ENCODE data around the gene KIAA1191. TPM values are rescaled to one million over a fixed set of nuclear protein-coding genes. Genes with fewer than 3 reads are reported as not detected.

KIAA1191 gene
- total and polyA plus RNA-seq, 4 donors: 57.2 to 78.4 (median 77.9) TPM

- H3K4me1 ChIP-seq (ENCODE audit: control insufficient read depth in 1 of 2, insufficient read depth in 2 of 2, low read length in 2 of 2): no peaks in the 10 kb centered on the region
- H3K27ac ChIP-seq (ENCODE audit: low read depth in 1 of 2, low read length in 2 of 2): no peak overlapping the region
- peaks cover 2 to 6% of the 10 kb centered on the region in 2 donors for H3K36me3 ChIP-seq (ENCODE audit: control insufficient read depth in 1 of 2, insufficient read depth in 2 of 2, low read length in 1 of 2)
- H3K27me3 ChIP-seq (ENCODE audit: control insufficient read depth in 1 of 2, insufficient read depth in 2 of 2, low read length in 1 of 2): no peaks in the 10 kb centered on the region
- 59 to 76% methylated on average over 2 of the region's 2 CpGs for WGBS, 2 donors
- no peak for DNase-seq
- H3K4me3 ChIP-seq (ENCODE audit: low read length in 2 of 2): no peak overlapping the region
- intact Hi-C loops (cut with DNase I): no loop called here
- no peak for ATAC-seq (ENCODE audit: low FRiP score)
- no peaks in the 10 kb centered on the region for H3K9me3 ChIP-seq (ENCODE audit: control insufficient read depth, low read length)
These were observed 18.7 kb downstream of the KIAA1191 start for GRCh38 chr5:176342766-176343458.

- Histone ChIP-seq H3K9me3 (ENCODE audit: control insufficient read depth, low read length) (no peaks in the 10 kb centered on the region), H3K27ac (ENCODE audit: low read depth in 1 of 2, low read length in 2 of 2) (no peak overlapping the region)
- 82 to 92% methylated on average over 1 of the region's 1 CpG for WGBS, 2 donors
These were observed 19.4 kb downstream of the KIAA1191 start for GRCh38 chr5:176342158-176342483.

GRCh38 chr5:176341325-176342157 lies 20.0 kb downstream of the KIAA1191 start:
- no peak for DNase-seq
- no peaks in the 10 kb centered on the region for H3K4me1 ChIP-seq (ENCODE audit: control insufficient read depth in 1 of 2, insufficient read depth in 2 of 2, low read length in 2 of 2)
- no peak for ATAC-seq (ENCODE audit: low FRiP score)
- WGBS, 2 donors: 77 to 94% methylated on average over 2 of the region's 2 CpGs
- no peak overlapping the region for H3K27ac ChIP-seq (ENCODE audit: low read depth in 1 of 2, low read length in 2 of 2)
- H3K36me3 ChIP-seq (ENCODE audit: control insufficient read depth in 1 of 2, insufficient read depth in 2 of 2, low read length in 1 of 2): peaks cover 4 to 6% of the 10 kb centered on the region in 2 donors
- H3K27me3 ChIP-seq (ENCODE audit: control insufficient read depth in 1 of 2, insufficient read depth in 2 of 2, low read length in 1 of 2): no peaks in the 10 kb centered on the region
- H3K9me3 ChIP-seq (ENCODE audit: control insufficient read depth, low read length): no peaks in the 10 kb centered on the region
- intact Hi-C loops (cut with DNase I): no loop called here
- no peak overlapping the region for H3K4me3 ChIP-seq (ENCODE audit: low read length in 2 of 2)

More at GRCh38 chr5:176342158-176342483, 19.4 kb downstream of the KIAA1191 start:
- DNase-seq: no peak
- ATAC-seq (ENCODE audit: low FRiP score): no peak
- H3K27me3 ChIP-seq (ENCODE audit: control insufficient read depth in 1 of 2, insufficient read depth in 2 of 2, low read length in 1 of 2): no peaks in the 10 kb centered on the region
- H3K4me3 ChIP-seq (ENCODE audit: low read length in 2 of 2): no peak overlapping the region
- H3K36me3 ChIP-seq (ENCODE audit: control insufficient read depth in 1 of 2, insufficient read depth in 2 of 2, low read length in 1 of 2): peaks cover 4 to 6% of the 10 kb centered on the region in 2 donors
- no peaks in the 10 kb centered on the region for H3K4me1 ChIP-seq (ENCODE audit: control insufficient read depth in 1 of 2, insufficient read depth in 2 of 2, low read length in 2 of 2)
- intact Hi-C loops (cut with DNase I): no loop called here

- intact Hi-C loops (cut with DNase I): no loop called here
These were observed 22.3 kb downstream of the KIAA1191 start for GRCh38 chr5:176339304-176339703.

GRCh38 chr5:176337913-176338312 lies 23.7 kb downstream of the KIAA1191 start:
- Histone ChIP-seq H3K27me3 (ENCODE audit: control insufficient read depth in 1 of 2, insufficient read depth in 2 of 2, low read length in 1 of 2) (no peaks in the 10 kb centered on the region), H3K27ac (ENCODE audit: low read depth in 1 of 2, low read length in 2 of 2) (no peak overlapping the region), H3K4me3 (ENCODE audit: low read length in 2 of 2) (no peak overlapping the region), H3K36me3 (ENCODE audit: control insufficient read depth in 1 of 2, insufficient read depth in 2 of 2, low read length in 1 of 2) (peaks cover 5 to 6% of the 10 kb centered on the region in 2 donors), H3K4me1 (ENCODE audit: control insufficient read depth in 1 of 2, insufficient read depth in 2 of 2, low read length in 2 of 2) (no peaks in the 10 kb centered on the region), H3K9me3 (ENCODE audit: control insufficient read depth, low read length) (no peaks in the 10 kb centered on the region)
- WGBS, 2 donors: 69 to 75% methylated on average over 1 of the region's 1 CpG
- DNase-seq (no peak), ATAC-seq (ENCODE audit: low FRiP score) (no peak)
- intact Hi-C loops (cut with DNase I): no loop called here

More at GRCh38 chr5:176339304-176339703, 22.3 kb downstream of the KIAA1191 start:
- H3K36me3 ChIP-seq (ENCODE audit: control insufficient read depth in 1 of 2, insufficient read depth in 2 of 2, low read length in 1 of 2): peaks cover 3 to 4% of the 10 kb centered on the region in 2 donors
- no peaks in the 10 kb centered on the region for H3K9me3 ChIP-seq (ENCODE audit: control insufficient read depth, low read length)
- WGBS, 2 donors: 91 to 92% methylated on average over 5 of the region's 5 CpGs
- H3K4me1 ChIP-seq (ENCODE audit: control insufficient read depth in 1 of 2, insufficient read depth in 2 of 2, low read length in 2 of 2): no peaks in the 10 kb centered on the region
- no peak for ATAC-seq (ENCODE audit: low FRiP score)
- DNase-seq: no peak
- no peaks in the 10 kb centered on the region for H3K27me3 ChIP-seq (ENCODE audit: control insufficient read depth in 1 of 2, insufficient read depth in 2 of 2, low read length in 1 of 2)
- H3K27ac ChIP-seq (ENCODE audit: low read depth in 1 of 2, low read length in 2 of 2): no peak overlapping the region
- H3K4me3 ChIP-seq (ENCODE audit: low read length in 2 of 2): no peak overlapping the region

- no peaks in the 10 kb centered on the region for H3K27me3 ChIP-seq (ENCODE audit: control insufficient read depth in 1 of 2, insufficient read depth in 2 of 2, low read length in 1 of 2)
- ATAC-seq (ENCODE audit: low FRiP score) (no peak), DNase-seq (no peak)
- H3K36me3 ChIP-seq (ENCODE audit: control insufficient read depth in 1 of 2, insufficient read depth in 2 of 2, low read length in 1 of 2): peaks cover 5 to 6% of the 10 kb centered on the region in 2 donors
- no peaks in the 10 kb centered on the region for H3K9me3 ChIP-seq (ENCODE audit: control insufficient read depth, low read length)
- intact Hi-C loops (cut with DNase I): no loop called here
- no peak overlapping the region for H3K4me3 ChIP-seq (ENCODE audit: low read length in 2 of 2)
- H3K4me1 ChIP-seq (ENCODE audit: control insufficient read depth in 1 of 2, insufficient read depth in 2 of 2, low read length in 2 of 2): no peaks in the 10 kb centered on the region
- no peak overlapping the region for H3K27ac ChIP-seq (ENCODE audit: low read depth in 1 of 2, low read length in 2 of 2)
These were observed 27.4 kb downstream of the KIAA1191 start for GRCh38 chr5:176334031-176334770.

DNA sequence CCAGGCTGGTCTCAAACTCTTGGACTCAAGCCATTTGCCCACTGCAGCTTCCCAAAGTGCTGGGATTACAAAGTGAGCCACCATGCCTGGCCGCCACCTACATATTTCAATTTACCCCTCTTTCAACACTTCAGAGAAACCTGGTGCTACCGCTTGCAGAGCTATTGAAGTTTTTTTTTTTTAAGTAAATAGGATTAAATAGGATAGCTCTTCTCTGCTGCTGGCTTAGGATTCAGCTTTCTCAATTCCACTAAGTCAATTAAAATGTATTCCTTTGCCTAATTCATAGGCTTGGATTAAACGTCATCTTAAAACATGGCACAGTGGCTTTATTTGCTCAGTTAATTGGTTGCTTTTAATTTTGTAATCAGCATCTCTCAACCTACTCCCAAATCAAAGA lies 41.0 kb downstream of the KIAA1191 start:
- intact Hi-C loops (cut with DNase I): no loop called here
- no peak for DNase-seq
- Histone ChIP-seq H3K9me3 (ENCODE audit: control insufficient read depth, low read length) (no peaks in the 10 kb centered on the region), H3K4me1 (ENCODE audit: control insufficient read depth in 1 of 2, insufficient read depth in 2 of 2, low read length in 2 of 2) (no peaks in the 10 kb centered on the region), H3K27ac (ENCODE audit: low read depth in 1 of 2, low read length in 2 of 2) (no peak overlapping the region), H3K36me3 (ENCODE audit: control insufficient read depth in 1 of 2, insufficient read depth in 2 of 2, low read length in 1 of 2) (peaks cover 2 to 5% of the 10 kb centered on the region in 2 donors), H3K4me3 (ENCODE audit: low read length in 2 of 2) (no peak overlapping the region), H3K27me3 (ENCODE audit: control insufficient read depth in 1 of 2, insufficient read depth in 2 of 2, low read length in 1 of 2) (no peaks in the 10 kb centered on the region)
- WGBS, 2 donors: 92 to 97% methylated on average over 3 of the region's 3 CpGs
- no peak for ATAC-seq (ENCODE audit: low FRiP score)

GRCh38 chr5:176319827-176320554 lies 41.6 kb downstream of the KIAA1191 start:
- no peak for ATAC-seq (ENCODE audit: low FRiP score)
- 86 to 87% methylated on average over 9 of the region's 9 CpGs for WGBS, 2 donors
- Histone ChIP-seq H3K9me3 (ENCODE audit: control insufficient read depth, low read length) (no peaks in the 10 kb centered on the region), H3K4me3 (ENCODE audit: low read length in 2 of 2) (no peak overlapping the region), H3K27me3 (ENCODE audit: control insufficient read depth in 1 of 2, insufficient read depth in 2 of 2, low read length in 1 of 2) (no peaks in the 10 kb centered on the region), H3K27ac (ENCODE audit: low read depth in 1 of 2, low read length in 2 of 2) (no peak overlapping the region), H3K4me1 (ENCODE audit: control insufficient read depth in 1 of 2, insufficient read depth in 2 of 2, low read length in 2 of 2) (no peaks in the 10 kb centered on the region), H3K36me3 (ENCODE audit: control insufficient read depth in 1 of 2, insufficient read depth in 2 of 2, low read length in 1 of 2) (peaks cover 7 to 10% of the 10 kb centered on the region in 2 donors)
- no peak for DNase-seq
- intact Hi-C loops (cut with DNase I): no loop called here

Measured in aorta (tissue), 5 donors.